Measurements from ENCODE around the gene DALRD3. TPM values are rescaled to one million over a fixed set of nuclear protein-coding genes. Genes with fewer than 3 reads are reported as not detected.

The DALRD3 gene
- total RNA-seq, 1 donor from 2014 or later = 18.5 TPM

- Mint-ChIP-seq H3K27me3 (ENCODE audit: low read depth, unreplicated experiment) (no peaks in the 10 kb centered on the region), H3K4me3 (ENCODE audit: unreplicated experiment) (no peak overlapping the region), H3K4me1 (ENCODE audit: low read depth, unreplicated experiment) (no peaks in the 10 kb centered on the region), H3K36me3 (ENCODE audit: low read depth, unreplicated experiment) (peaks cover 10% of the 10 kb centered on the region), H3K27ac (ENCODE audit: unreplicated experiment) (no peak overlapping the region), H3K9me3 (ENCODE audit: unreplicated experiment) (no peaks in the 10 kb centered on the region)
- H3K4me1 ChIP-seq (ENCODE audit: insufficient read depth, low read length) = no peaks in the 10 kb centered on the region
- peaks cover 2% of the 10 kb centered on the region for H3K36me3 ChIP-seq (ENCODE audit: insufficient read depth, low read length)
- no peak overlapping the region for H3K4me3 ChIP-seq (ENCODE audit: insufficient read depth, low read depth, low read length)
- TF ChIP-seq, protein P1, sequence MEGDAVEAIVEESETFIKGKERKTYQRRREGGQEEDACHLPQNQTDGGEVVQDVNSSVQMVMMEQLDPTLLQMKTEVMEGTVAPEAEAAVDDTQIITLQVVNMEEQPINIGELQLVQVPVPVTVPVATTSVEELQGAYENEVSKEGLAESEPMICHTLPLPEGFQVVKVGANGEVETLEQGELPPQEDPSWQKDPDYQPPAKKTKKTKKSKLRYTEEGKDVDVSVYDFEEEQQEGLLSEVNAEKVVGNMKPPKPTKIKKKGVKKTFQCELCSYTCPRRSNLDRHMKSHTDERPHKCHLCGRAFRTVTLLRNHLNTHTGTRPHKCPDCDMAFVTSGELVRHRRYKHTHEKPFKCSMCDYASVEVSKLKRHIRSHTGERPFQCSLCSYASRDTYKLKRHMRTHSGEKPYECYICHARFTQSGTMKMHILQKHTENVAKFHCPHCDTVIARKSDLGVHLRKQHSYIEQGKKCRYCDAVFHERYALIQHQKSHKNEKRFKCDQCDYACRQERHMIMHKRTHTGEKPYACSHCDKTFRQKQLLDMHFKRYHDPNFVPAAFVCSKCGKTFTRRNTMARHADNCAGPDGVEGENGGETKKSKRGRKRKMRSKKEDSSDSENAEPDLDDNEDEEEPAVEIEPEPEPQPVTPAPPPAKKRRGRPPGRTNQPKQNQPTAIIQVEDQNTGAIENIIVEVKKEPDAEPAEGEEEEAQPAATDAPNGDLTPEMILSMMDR (IDR thresholded peaks at IDR 0.05; ENCODE audit: insufficient read depth, low read depth, low read length) = no peak
- TF ChIP-seq EZH2 (IDR thresholded peaks at IDR 0.05; ENCODE audit: insufficient read depth, low read length) = no peak
- FAIRE-seq = no peak
- DNase-seq (ENCODE audit: low read depth) = no peak
- H3K9ac ChIP-seq (ENCODE audit: low read length) = no peak overlapping the region
- H3K9me3 ChIP-seq (ENCODE audit: insufficient read depth, low read depth, low read length) = no peaks in the 10 kb centered on the region
- peaks cover 12% of the 10 kb centered on the region for H3K79me2 ChIP-seq (ENCODE audit: insufficient read depth, low read length)
- H3K27ac ChIP-seq (ENCODE audit: low read depth, low read length) = no peak overlapping the region
- H2AFZ ChIP-seq (ENCODE audit: low read depth, low read length) = no peak overlapping the region
- peaks cover 5% of the 10 kb centered on the region for H4K20me1 ChIP-seq (ENCODE audit: insufficient read depth, low read length)
- H3K27me3 ChIP-seq (ENCODE audit: insufficient read depth, low read length) = no peaks in the 10 kb centered on the region
- H3K4me2 ChIP-seq (ENCODE audit: low read length) = no peak overlapping the region
Observed at GRCh38 chr3:48997102-48997635, 21.2 kb downstream of the DALRD3 start.

- Mint-ChIP-seq H3K36me3 (ENCODE audit: low read depth, unreplicated experiment) (peaks cover 10% of the 10 kb centered on the region), H3K27ac (ENCODE audit: unreplicated experiment) (no peak overlapping the region), H3K4me1 (ENCODE audit: low read depth, unreplicated experiment) (peaks cover 5% of the 10 kb centered on the region), H3K9me3 (ENCODE audit: unreplicated experiment) (no peaks in the 10 kb centered on the region), H3K27me3 (ENCODE audit: low read depth, unreplicated experiment) (no peaks in the 10 kb centered on the region), H3K4me3 (ENCODE audit: unreplicated experiment) (no peak overlapping the region)
- Histone ChIP-seq H3K79me2 (ENCODE audit: insufficient read depth, low read length) (peaks cover 16% of the 10 kb centered on the region), H4K20me1 (ENCODE audit: insufficient read depth, low read length) (peaks cover 7% of the 10 kb centered on the region), H3K9ac (ENCODE audit: low read length) (no peak overlapping the region), H3K4me3 (ENCODE audit: insufficient read depth, low read depth, low read length) (no peak overlapping the region), H3K27ac (ENCODE audit: low read depth, low read length) (no peak overlapping the region), H3K4me2 (ENCODE audit: low read length) (no peak overlapping the region), H3K9me3 (ENCODE audit: insufficient read depth, low read depth, low read length) (no peaks in the 10 kb centered on the region), H3K27me3 (ENCODE audit: insufficient read depth, low read length) (no peaks in the 10 kb centered on the region), H3K36me3 (ENCODE audit: insufficient read depth, low read length) (peaks cover 2% of the 10 kb centered on the region), H3K4me1 (ENCODE audit: insufficient read depth, low read length) (peaks cover 2% of the 10 kb centered on the region), H2AFZ (ENCODE audit: low read depth, low read length) (no peak overlapping the region)
- FAIRE-seq (no peak), DNase-seq (ENCODE audit: low read depth) (no peak)
- TF ChIP-seq, protein P1 (IDR thresholded peaks at IDR 0.05; ENCODE audit: insufficient read depth, low read depth, low read length) = no peak
- no peak for TF ChIP-seq EZH2 (IDR thresholded peaks at IDR 0.05; ENCODE audit: insufficient read depth, low read length)
Observed at GRCh38 chr3:48996640-48997039, 21.7 kb downstream of the DALRD3 start.

- Mint-ChIP-seq H3K9me3 (ENCODE audit: unreplicated experiment) (no peaks in the 10 kb centered on the region), H3K27ac (ENCODE audit: unreplicated experiment) (no peak overlapping the region), H3K4me1 (ENCODE audit: low read depth, unreplicated experiment) (peaks cover 17% of the 10 kb centered on the region), H3K36me3 (ENCODE audit: low read depth, unreplicated experiment) (peaks cover 4% of the 10 kb centered on the region), H3K27me3 (ENCODE audit: low read depth, unreplicated experiment) (no peaks in the 10 kb centered on the region), H3K4me3 (ENCODE audit: unreplicated experiment) (no peak overlapping the region)
- Histone ChIP-seq H3K27ac (ENCODE audit: low read depth, low read length) (no peak overlapping the region), H4K20me1 (ENCODE audit: insufficient read depth, low read length) (peaks cover 14% of the 10 kb centered on the region), H3K4me3 (ENCODE audit: insufficient read depth, low read depth, low read length) (no peak overlapping the region), H3K4me1 (ENCODE audit: insufficient read depth, low read length) (peaks cover 23% of the 10 kb centered on the region), H2AFZ (ENCODE audit: low read depth, low read length) (no peak overlapping the region), H3K36me3 (ENCODE audit: insufficient read depth, low read length) (peaks cover 2% of the 10 kb centered on the region), H3K9ac (ENCODE audit: low read length) (no peak overlapping the region), H3K79me2 (ENCODE audit: insufficient read depth, low read length) (peaks cover 32% of the 10 kb centered on the region), H3K9me3 (ENCODE audit: insufficient read depth, low read depth, low read length) (no peaks in the 10 kb centered on the region), H3K27me3 (ENCODE audit: insufficient read depth, low read length) (no peaks in the 10 kb centered on the region), H3K4me2 (ENCODE audit: low read length) (no peak overlapping the region)
- no peak for DNase-seq (ENCODE audit: low read depth)
- FAIRE-seq = no peak
- TF ChIP-seq, protein P1 (IDR thresholded peaks at IDR 0.05; ENCODE audit: insufficient read depth, low read depth, low read length) = no peak
- TF ChIP-seq EZH2 (IDR thresholded peaks at IDR 0.05; ENCODE audit: insufficient read depth, low read length) = no peak
Observed at GRCh38 chr3:48993834-48994233, 24.5 kb downstream of the DALRD3 start.

Data from astrocyte (in vitro differentiated cells and primary cell).